Measurements from ENCODE around the gene TRERF1. TPM values are rescaled to one million over a fixed set of nuclear protein-coding genes. Genes with fewer than 3 reads are reported as not detected.

TRERF1 gene
- total RNA-seq, 6 experiments from 2014 or later, result 10.5 to 16.4 (median 15.2) TPM

DNA sequence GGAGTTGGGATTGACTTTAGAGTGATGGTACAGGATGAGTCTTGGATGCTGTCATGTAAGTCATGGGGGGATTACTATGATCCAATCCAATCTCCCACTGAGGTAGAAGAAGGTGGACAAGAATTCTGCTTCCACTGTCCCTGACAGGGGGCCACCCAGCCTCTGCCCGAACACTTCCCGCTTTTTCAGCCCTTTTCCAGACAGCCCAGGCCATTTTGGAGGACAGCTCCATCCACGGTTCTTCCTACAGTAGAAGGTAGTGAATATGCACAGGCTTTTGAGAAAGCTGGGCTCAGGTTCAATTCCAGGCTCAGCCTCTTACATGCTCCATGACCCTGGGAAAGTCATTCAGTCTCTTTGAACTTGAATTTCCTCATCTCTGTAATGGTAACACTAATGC lies 31.0 kb downstream of the TRERF1 start:
- TF ChIP-seq, protein P1, sequence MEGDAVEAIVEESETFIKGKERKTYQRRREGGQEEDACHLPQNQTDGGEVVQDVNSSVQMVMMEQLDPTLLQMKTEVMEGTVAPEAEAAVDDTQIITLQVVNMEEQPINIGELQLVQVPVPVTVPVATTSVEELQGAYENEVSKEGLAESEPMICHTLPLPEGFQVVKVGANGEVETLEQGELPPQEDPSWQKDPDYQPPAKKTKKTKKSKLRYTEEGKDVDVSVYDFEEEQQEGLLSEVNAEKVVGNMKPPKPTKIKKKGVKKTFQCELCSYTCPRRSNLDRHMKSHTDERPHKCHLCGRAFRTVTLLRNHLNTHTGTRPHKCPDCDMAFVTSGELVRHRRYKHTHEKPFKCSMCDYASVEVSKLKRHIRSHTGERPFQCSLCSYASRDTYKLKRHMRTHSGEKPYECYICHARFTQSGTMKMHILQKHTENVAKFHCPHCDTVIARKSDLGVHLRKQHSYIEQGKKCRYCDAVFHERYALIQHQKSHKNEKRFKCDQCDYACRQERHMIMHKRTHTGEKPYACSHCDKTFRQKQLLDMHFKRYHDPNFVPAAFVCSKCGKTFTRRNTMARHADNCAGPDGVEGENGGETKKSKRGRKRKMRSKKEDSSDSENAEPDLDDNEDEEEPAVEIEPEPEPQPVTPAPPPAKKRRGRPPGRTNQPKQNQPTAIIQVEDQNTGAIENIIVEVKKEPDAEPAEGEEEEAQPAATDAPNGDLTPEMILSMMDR (IDR thresholded peaks at IDR 0.05), result no peak
- no peak overlapping the region for H3K4me3 Mint-ChIP-seq
- peaks cover 25% of the 10 kb centered on the region for H3K4me1 Mint-ChIP-seq (ENCODE audit: low read depth)
- 0 out of 2 replicates have a peak, but pooled peaks cover 12% of the 10 kb centered on the region for H3K36me3 Mint-ChIP-seq (ENCODE audit: low read depth)
- H3K9me3 Mint-ChIP-seq, result no peaks in the 10 kb centered on the region
- peaks cover 2% of the 10 kb centered on the region; the same call in 1 of the 2 replicates for H3K27me3 Mint-ChIP-seq (ENCODE audit: insufficient read depth)
- H3K27ac Mint-ChIP-seq, result no peak overlapping the region
- no peak for DNase-seq

DNA sequence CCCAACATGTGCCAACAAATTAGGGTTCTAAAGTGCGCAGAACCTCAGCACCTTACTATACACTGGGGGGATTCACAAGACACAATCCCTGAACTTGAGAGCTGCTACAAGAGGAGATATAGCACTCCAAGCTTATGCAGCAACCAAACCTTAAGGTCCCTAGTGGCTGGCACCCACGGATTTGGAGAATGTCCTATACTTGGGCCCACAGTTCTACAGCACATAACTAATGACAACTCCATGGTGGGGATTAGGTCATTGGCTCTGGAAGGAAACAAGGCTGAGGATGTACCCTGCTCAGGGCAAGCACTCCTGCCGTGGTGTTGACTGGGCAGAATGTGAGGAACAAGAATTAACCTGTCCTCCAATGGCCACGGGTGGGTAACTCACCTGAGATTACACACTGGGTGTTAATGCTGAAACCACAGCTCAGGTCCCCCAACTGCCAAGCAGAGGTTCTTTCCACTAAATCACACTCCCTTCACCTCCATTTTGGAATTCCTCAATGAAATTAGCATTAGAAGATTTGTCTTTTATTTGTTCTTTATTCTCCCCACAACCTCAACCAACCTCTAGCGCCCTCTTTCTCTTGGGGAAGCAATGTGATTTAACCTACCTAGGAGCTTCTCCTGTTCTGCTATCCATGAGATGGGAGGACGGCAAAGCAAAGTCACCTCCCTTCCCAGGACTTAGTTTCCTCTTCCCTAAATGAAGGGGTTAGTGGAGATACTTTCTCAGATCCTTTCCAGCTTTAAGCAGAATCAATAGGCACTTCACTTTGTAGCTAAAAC lies 32.0 kb downstream of the TRERF1 start:
- Mint-ChIP-seq H3K27me3 (ENCODE audit: insufficient read depth) (peaks cover 2% of the 10 kb centered on the region; the same call in 1 of the 2 replicates), H3K4me1 (ENCODE audit: low read depth) (peaks cover 16% of the 10 kb centered on the region; the same call in 1 of the 2 replicates), H3K4me3 (no peak overlapping the region), H3K27ac (no peak overlapping the region), H3K36me3 (ENCODE audit: low read depth) (0 out of 2 replicates have a peak, but pooled peaks cover 11% of the 10 kb centered on the region), H3K9me3 (no peaks in the 10 kb centered on the region)
- no peak for DNase-seq
- TF ChIP-seq, protein P1 (IDR thresholded peaks at IDR 0.05), result no peak

DNA sequence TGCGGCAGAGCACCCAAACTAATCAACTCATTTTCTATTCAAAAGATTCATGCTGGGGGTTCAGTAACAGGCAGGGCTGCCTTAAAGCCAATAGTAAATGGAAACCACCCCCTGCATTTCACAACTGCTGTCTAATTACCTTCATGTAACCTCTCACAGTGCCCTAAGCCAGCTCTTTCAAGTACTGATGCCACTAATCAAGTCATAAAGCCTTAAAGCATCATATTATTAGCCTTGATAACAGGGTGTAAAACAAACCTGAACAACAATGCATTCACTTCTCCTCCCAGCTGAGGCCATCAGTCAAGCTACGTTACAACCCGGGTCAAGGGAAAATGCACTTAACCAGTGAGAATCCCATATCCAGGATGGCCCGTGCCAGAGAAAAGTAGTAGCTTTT lies 33.0 kb downstream of the TRERF1 start:
- TF ChIP-seq, protein P1 (IDR thresholded peaks at IDR 0.05), result no peak
- no peak for DNase-seq
- no peaks in the 10 kb centered on the region for H3K9me3 Mint-ChIP-seq
- no peak overlapping the region for H3K27ac Mint-ChIP-seq
- 0 out of 2 replicates have a peak, but pooled peaks cover 11% of the 10 kb centered on the region for H3K36me3 Mint-ChIP-seq (ENCODE audit: low read depth)
- peaks cover 2% of the 10 kb centered on the region; the same call in 1 of the 2 replicates for H3K27me3 Mint-ChIP-seq (ENCODE audit: insufficient read depth)
- H3K4me3 Mint-ChIP-seq, result no peak overlapping the region
- H3K4me1 Mint-ChIP-seq (ENCODE audit: low read depth), result peaks cover 13% of the 10 kb centered on the region; the same call in 1 of the 2 replicates

DNA sequence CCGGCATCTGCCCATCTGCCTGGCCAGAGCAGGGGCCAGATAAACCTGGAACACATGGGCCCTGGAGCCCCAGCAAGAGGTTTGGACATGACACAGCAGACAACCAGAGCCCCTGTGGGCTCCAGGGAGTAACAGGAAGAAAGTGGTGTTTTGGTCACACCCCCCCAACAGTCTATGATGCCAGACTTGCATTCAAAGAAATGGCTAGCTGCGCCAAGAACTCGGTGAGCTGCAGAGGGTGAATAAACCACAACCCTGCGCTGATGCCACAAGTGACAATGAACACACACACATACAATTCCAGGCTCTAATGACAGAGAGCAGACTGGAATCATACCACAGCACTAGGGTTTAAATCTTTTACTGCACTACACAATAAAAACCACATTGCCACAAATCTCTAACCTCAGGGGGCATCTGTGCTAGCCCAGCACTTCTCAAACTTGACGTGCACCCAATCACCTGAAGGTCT lies 34.0 kb downstream of the TRERF1 start:
- Mint-ChIP-seq H3K27ac (no peak overlapping the region), H3K4me1 (ENCODE audit: low read depth) (peaks cover 13% of the 10 kb centered on the region; the same call in 1 of the 2 replicates), H3K36me3 (ENCODE audit: low read depth) (0 out of 2 replicates have a peak, but pooled peaks cover 4% of the 10 kb centered on the region), H3K27me3 (ENCODE audit: insufficient read depth) (no peaks in the 10 kb centered on the region; the same call in 1 of the 2 replicates), H3K9me3 (no peaks in the 10 kb centered on the region), H3K4me3 (no peak overlapping the region)
- TF ChIP-seq, protein P1 (IDR thresholded peaks at IDR 0.05), result no peak
- no peak for DNase-seq

DNA sequence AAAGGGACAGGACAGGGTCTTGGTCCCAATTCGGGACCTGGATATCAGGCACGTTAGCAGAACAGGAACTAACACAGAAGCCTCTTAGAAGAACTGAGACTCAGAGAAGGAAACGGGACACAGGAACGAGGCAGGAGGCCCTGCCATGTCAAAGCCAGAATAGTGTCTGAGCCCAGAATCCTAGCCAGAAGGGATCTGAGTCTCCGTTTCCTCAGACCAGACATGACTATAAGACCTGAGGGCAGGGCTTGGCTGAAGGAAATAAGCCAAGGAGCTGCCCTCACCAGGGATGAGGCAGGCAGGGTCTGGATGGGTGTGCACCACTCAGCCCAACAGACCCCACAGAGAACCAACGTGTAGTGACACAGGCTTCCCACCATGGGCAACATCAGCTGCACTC lies 40.3 kb downstream of the TRERF1 start:
- H3K4me1 Mint-ChIP-seq (ENCODE audit: low read depth), result peaks cover 33% of the 10 kb centered on the region
- no peak overlapping the region for H3K27ac Mint-ChIP-seq
- no peak overlapping the region for H3K4me3 Mint-ChIP-seq
- TF ChIP-seq, protein P1 (IDR thresholded peaks at IDR 0.05), result no peak
- no peak for DNase-seq
- no peaks in the 10 kb centered on the region for H3K36me3 Mint-ChIP-seq (ENCODE audit: low read depth)
- no peaks in the 10 kb centered on the region for H3K9me3 Mint-ChIP-seq
- no peaks in the 10 kb centered on the region for H3K27me3 Mint-ChIP-seq (ENCODE audit: insufficient read depth)

Data from HFFc6 (cell line).